Panc1 (cell line): Measurements from ENCODE around the gene MGRN1.

Experiments used
- POLR2AphosphoS5 ChIP-seq: IDR thresholded peaks from 2 replicates; pipeline ENCODE4 v1.6.1; 2012; ENCODE audit warnings: mild to moderate bottlenecking, low read depth, low read length, moderate library complexity
- SIN3A ChIP-seq: IDR thresholded peaks from 2 replicates; pipeline ENCODE4 v1.6.1; 2012; ENCODE audit warnings: low read depth, mild to moderate bottlenecking, low read length, moderate library complexity, borderline replicate concordance; ENCODE audit not compliant: insufficient read depth
- TCF7L2 ChIP-seq: IDR thresholded peaks from 2 replicates; pipeline ENCODE4 v1.6.1; 2011; ENCODE audit warnings: mild to moderate bottlenecking, low read depth, low read length, inconsistent platforms
- TF ChIP-seq, protein P1 (sequence below): fragments of 450-650 bp; IDR thresholded peaks from 2 replicates; pipeline ENCODE4 v1.5.1; 2017; ENCODE audit warnings: mild to moderate bottlenecking
- TF ChIP-seq, protein P2 (sequence below), 2 experiments: IDR thresholded peaks; 2 replicates each; pipeline ENCODE4 v1.6.1; 2011 to 2012; ENCODE audit warnings: low read depth in 2 of 2, control low read depth in 1 of 2, low read length in 1 of 2, mild to moderate bottlenecking in 1 of 2, moderate library complexity in 1 of 2; ENCODE audit not compliant: insufficient read depth in 1 of 2

DNA sequence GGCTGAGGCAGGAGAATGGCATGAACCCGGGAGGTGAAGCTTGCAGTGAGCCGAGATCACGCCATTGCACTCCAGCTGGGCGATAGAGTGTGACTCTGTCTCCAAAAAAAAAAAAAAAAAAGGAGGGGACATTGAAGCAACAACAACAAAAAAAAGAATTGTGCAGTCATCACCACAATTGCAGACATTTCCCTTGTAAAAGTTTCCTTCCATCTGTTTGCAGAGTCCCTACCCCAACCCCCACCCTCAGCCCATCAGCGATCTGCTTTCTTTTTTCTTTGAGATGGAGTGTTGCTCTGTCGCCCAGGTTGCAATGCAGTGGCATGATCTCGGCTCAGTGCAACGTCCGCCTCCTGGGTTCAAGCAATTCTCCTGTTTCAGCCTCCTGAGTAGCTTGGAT, 3.7 kb downstream of the MGRN1 start:
- TF ChIP-seq SIN3A = no peak
- TF ChIP-seq, protein P1, sequence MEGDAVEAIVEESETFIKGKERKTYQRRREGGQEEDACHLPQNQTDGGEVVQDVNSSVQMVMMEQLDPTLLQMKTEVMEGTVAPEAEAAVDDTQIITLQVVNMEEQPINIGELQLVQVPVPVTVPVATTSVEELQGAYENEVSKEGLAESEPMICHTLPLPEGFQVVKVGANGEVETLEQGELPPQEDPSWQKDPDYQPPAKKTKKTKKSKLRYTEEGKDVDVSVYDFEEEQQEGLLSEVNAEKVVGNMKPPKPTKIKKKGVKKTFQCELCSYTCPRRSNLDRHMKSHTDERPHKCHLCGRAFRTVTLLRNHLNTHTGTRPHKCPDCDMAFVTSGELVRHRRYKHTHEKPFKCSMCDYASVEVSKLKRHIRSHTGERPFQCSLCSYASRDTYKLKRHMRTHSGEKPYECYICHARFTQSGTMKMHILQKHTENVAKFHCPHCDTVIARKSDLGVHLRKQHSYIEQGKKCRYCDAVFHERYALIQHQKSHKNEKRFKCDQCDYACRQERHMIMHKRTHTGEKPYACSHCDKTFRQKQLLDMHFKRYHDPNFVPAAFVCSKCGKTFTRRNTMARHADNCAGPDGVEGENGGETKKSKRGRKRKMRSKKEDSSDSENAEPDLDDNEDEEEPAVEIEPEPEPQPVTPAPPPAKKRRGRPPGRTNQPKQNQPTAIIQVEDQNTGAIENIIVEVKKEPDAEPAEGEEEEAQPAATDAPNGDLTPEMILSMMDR = no peak
- no peak for TF ChIP-seq TCF7L2
- TF ChIP-seq, protein P2, sequence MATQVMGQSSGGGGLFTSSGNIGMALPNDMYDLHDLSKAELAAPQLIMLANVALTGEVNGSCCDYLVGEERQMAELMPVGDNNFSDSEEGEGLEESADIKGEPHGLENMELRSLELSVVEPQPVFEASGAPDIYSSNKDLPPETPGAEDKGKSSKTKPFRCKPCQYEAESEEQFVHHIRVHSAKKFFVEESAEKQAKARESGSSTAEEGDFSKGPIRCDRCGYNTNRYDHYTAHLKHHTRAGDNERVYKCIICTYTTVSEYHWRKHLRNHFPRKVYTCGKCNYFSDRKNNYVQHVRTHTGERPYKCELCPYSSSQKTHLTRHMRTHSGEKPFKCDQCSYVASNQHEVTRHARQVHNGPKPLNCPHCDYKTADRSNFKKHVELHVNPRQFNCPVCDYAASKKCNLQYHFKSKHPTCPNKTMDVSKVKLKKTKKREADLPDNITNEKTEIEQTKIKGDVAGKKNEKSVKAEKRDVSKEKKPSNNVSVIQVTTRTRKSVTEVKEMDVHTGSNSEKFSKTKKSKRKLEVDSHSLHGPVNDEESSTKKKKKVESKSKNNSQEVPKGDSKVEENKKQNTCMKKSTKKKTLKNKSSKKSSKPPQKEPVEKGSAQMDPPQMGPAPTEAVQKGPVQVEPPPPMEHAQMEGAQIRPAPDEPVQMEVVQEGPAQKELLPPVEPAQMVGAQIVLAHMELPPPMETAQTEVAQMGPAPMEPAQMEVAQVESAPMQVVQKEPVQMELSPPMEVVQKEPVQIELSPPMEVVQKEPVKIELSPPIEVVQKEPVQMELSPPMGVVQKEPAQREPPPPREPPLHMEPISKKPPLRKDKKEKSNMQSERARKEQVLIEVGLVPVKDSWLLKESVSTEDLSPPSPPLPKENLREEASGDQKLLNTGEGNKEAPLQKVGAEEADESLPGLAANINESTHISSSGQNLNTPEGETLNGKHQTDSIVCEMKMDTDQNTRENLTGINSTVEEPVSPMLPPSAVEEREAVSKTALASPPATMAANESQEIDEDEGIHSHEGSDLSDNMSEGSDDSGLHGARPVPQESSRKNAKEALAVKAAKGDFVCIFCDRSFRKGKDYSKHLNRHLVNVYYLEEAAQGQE (IDR thresholded peaks at IDR 0.05; ENCODE audit: insufficient read depth in 1 of 2, low read depth in 2 of 2, low read length in 1 of 2) = no peak
- TF ChIP-seq POLR2AphosphoS5 = no peak
